ENCODE results near the gene SLC35F6.

DNA sequence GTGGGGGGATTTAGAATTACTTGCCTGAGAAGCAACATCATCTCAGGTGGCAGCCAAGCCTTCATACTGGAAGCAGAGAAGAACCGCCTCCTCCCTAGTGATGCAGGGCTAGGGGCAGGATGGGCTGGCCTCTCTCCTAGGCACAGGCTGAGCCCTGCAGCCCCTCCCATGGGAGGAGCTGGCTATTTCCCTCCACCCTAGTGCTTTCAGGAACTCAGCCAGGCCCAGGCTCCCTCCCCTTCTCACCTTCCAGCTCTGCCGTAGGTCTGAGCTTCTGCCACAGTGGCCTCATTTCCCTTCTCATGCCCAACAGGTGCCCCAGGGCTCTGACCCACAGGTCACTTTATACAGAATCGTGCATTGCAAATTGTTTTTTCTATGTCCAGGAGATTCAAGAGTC lies 52.8 kb downstream of the SLC35F6 start:
- TF ChIP-seq SLC30A9 (CRISPR knock-in tag; IDR thresholded peaks at IDR 0.05), result no peak
- TF ChIP-seq YY1 (IDR thresholded peaks at IDR 0.05; ENCODE audit: borderline replicate concordance in 1 of 3, control insufficient read depth in 1 of 3, extremely low read depth in 1 of 3, insufficient read depth in 3 of 3, insufficient read length in 1 of 3, insufficient replicate concordance in 2 of 3, low read depth in 1 of 3, low read length in 2 of 3), result no peak
- no peak for TF ChIP-seq ESRRA (IDR thresholded peaks at IDR 0.05; ENCODE audit: borderline replicate concordance, low read depth)

All from K562 (cell line).